Measurements from ENCODE around the gene ATP6V1F.

DNA sequence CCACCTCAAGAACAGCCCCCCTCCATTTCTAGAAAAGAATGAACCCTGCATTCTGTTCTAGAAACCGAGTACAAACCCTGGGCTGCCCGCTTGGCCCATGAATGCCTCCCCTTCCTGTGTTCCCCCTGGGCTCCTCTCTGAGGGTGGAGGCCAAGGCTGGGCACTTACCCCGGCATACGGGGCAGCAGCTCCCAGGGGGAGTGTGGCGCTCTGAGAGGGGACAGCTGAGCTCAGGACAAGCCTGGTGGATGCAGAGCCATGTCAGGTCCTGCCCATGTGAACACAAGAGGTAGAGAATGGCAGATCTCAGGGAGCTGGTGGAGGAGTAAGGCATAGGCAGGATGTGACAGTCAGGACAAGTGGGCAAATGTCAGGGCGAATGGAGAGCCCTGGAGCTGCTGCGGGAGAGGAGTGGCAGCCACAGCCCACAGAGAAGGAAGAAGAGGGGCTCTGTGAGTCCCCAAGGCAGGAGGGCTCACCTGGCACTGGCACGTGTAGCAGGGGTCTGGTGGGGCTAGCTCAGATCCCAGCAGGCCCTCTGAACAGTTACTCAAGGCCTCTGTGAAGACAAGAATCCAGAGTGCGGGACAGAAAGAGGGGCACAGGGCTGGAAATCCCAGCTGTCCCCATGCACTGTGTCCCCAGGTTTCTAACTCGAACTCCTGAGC lies 18.9 kb downstream of the ATP6V1F start:
- TF ChIP-seq L3MBTL2 (conservative IDR thresholded peaks at IDR 0.05) (no peak), NFRKB (IDR thresholded peaks at IDR 0.05) (no peak), SP1 (IDR thresholded peaks at IDR 0.05) (no peak), ELF4 (IDR thresholded peaks at IDR 0.05) (no peak), HDGF (IDR thresholded peaks at IDR 0.05; ENCODE audit: borderline replicate concordance) (no peak), SUZ12 (IDR thresholded peaks at IDR 0.05) (no peak), FOXA1 (IDR thresholded peaks at IDR 0.05) (no peak), TARDBP (IDR thresholded peaks at IDR 0.05) (no peak), FOXM1 (IDR thresholded peaks at IDR 0.05; ENCODE audit: borderline replicate concordance) (no peak), ARNT (IDR thresholded peaks at IDR 0.05) (no peak), FOXK2 (IDR thresholded peaks at IDR 0.05) (no peak), LEF1 (IDR thresholded peaks at IDR 0.05; ENCODE audit: borderline replicate concordance) (no peak), BHLHE40 (IDR thresholded peaks at IDR 0.05; ENCODE audit: borderline replicate concordance) (no peak)
